ENCODE measurements around the gene HPCAL1. TPM values are rescaled to one million over a fixed set of nuclear protein-coding genes. Genes with fewer than 3 reads are reported as not detected.

HPCAL1 gene
- total and polyA plus RNA-seq, 10 of the 15 experiments (the other 5 are each of a cell fraction or from before 2014, with no cell fraction given), result 0.40 to 12.8 (median 7.9) TPM

GRCh38 chr2:10447895-10448575 is 145.3 kb downstream of the HPCAL1 start, which contains the start of gene ODC1 (continued):
- TF ChIP-seq JUNB (IDR thresholded peaks at IDR 0.05) (no peak), MYC (IDR thresholded peaks at IDR 0.05; ENCODE audit: insufficient read depth, insufficient read length, insufficient replicate concordance, low read length, severe bottlenecking) (peak; percentile 93), PML (IDR thresholded peaks at IDR 0.05; ENCODE audit: low read length) (no peak), BCLAF1 (IDR thresholded peaks at IDR 0.05) (peak; percentile 40; the same call in 1 of the 2 replicates), MXI1 (IDR thresholded peaks at IDR 0.05; ENCODE audit: low read depth, low read length) (peak; percentile 98), ZNF24 (IDR thresholded peaks at IDR 0.05) (no peak), WRNIP1 (IDR thresholded peaks at IDR 0.05; ENCODE audit: borderline replicate concordance, low read depth, low read length) (no peak), FOXK2 (IDR thresholded peaks at IDR 0.05) (no peak), MAX (IDR thresholded peaks at IDR 0.05; ENCODE audit: low read depth, low read length) (peak; percentile 94), SREBF1 (IDR thresholded peaks at IDR 0.05; ENCODE audit: low read length) (no peak), SREBF2 (IDR thresholded peaks at IDR 0.05; ENCODE audit: low read length) (no peak), RBBP5 (conservative IDR thresholded peaks at IDR 0.05) (no peak), LARP7 (IDR thresholded peaks at IDR 0.05) (peak; percentile 99), POLR2A (IDR thresholded peaks at IDR 0.05; ENCODE audit: low read depth, low read length) (peak; percentile 87; the same call in 1 of the 2 replicates), CTCF (IDR thresholded peaks at IDR 0.05 in 2 of 3, conservative IDR thresholded peaks at IDR 0.05 in 1 of 3; ENCODE audit: control insufficient read depth in 2 of 3, extremely low read depth in 1 of 3, insufficient read depth in 1 of 3, low read depth in 3 of 3, low read length in 3 of 3) (no peak), PRDM15 (CRISPR knock-in tag; IDR thresholded peaks at IDR 0.05) (no peak), ATF7 (IDR thresholded peaks at IDR 0.05; ENCODE audit: low read depth) (no peak), EGR1 (IDR thresholded peaks at IDR 0.05; ENCODE audit: borderline replicate concordance in 1 of 2, low read depth in 2 of 2, low read length in 2 of 2) (0 out of 3 replicates have a peak, but pooled peaks of 1 of the 2 experiments have one; percentile 71), SIN3A (IDR thresholded peaks at IDR 0.05; ENCODE audit: low read depth, low read length) (peak; percentile 66; the same call in 1 of the 2 replicates), ZNF622 (IDR thresholded peaks at IDR 0.05) (no peak), CHD4 (IDR thresholded peaks at IDR 0.05) (no peak), HCFC1 (IDR thresholded peaks at IDR 0.05; ENCODE audit: low read length) (no peak), EZH2 (IDR thresholded peaks at IDR 0.05; ENCODE audit: borderline replicate concordance, control insufficient read depth, low read depth, low read length) (no peak), ESRRA (IDR thresholded peaks at IDR 0.05; ENCODE audit: low read length) (no peak)
